ENCODE measurements around the gene RARRES2.
"Not testable (repeated sequence)": the region's sequence is repeated elsewhere in the genome, so short reads cannot be mapped to it uniquely, and the experiment has no call there.

RARRES2 gene

DNA sequence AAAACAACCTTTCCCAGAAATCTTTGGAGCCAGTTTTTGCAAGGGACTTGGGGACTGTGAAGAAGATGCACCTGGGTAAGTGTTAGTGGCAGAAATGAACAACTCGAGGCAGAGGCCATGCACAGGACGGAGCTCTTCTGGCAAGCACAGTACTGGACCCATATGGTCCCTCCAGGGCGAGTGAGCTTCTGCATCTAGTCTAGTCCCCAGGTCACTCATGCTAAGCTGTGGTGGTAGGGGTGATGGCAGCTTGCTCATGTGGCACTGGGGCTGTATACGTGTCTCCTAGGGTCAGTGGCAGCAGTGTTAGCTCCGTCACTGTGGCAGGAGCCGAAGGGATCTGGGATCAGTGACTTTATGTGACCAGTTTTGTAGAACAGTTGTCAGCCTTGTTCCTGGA is 27.6 kb downstream of the RARRES2 start:
- no peak for DNase-seq

DNA sequence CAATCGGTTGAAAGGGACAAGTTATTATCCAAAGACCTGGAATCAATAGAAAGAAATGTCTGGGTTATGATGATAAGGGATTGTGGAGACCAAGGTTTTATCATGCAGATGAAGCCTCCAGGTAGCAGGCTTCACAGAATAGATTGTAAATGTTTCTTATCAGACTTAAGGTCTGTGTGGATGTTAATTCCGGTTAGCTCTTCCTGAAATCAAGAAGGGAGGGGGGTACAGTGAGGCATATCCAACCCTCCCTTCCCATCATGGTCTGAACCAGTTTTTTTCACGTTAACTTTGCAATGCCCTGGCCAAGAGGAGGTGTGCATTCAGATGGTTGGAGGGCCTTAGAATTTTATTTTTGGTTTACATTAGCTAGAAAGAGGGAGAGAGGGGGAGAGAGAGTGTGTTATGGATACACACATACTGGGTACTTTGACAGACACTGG is 28.0 kb downstream of the RARRES2 start:
- DNase-seq: no peak

DNA sequence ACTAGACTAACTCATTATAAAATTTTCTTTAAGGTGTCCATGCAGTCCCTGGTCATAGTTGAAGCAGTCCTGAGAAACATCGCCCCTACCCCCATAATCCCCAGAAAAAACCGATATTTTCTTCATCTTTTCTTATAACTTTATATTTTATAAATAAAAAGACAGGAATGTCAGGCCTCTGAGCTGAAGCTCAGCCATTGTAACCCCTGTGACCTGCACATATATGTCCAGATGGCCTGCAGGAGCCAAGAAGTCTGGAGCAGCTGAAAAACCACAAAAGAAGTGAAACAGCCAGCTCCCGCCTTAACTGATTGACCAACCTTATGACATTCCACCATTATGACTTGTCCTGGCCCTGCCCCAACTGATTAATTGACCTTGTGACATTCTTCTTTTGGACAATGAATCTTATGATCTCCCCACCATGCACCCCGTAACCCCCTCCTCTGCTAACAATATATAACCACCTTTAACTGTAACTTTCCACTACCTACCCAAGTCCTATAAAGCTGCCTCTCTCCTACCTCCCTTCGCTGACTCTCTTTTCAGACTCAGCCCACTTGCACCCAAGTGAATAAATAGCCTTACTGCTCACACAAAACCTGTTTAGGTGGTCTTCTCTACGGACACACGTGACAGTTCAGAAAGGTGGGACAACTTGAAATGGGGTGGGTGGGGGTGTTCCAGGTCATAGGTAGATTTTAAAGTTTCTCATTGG is 28.6 kb downstream of the RARRES2 start:
- not testable (repeated sequence) for DNase-seq

DNA sequence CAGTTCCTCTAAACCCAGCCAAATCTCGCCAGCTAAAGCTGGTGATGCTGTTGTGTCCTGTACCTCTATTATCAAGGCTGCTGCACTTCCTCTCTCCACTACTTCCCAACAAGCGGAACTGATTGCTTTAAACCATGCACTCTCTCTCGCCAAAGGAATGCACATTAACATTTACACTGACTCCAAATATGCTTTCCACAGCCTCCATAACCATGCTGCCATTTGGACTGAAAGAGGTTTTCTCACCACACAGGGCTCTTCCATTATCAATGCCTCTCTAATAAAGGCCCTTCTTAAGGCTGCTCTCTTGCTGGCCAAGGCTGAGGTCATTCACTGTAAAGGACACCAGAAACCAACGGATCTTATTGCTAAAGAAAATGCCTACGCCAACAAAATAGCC is 29.7 kb downstream of the RARRES2 start:
- no peak for DNase-seq

DNA sequence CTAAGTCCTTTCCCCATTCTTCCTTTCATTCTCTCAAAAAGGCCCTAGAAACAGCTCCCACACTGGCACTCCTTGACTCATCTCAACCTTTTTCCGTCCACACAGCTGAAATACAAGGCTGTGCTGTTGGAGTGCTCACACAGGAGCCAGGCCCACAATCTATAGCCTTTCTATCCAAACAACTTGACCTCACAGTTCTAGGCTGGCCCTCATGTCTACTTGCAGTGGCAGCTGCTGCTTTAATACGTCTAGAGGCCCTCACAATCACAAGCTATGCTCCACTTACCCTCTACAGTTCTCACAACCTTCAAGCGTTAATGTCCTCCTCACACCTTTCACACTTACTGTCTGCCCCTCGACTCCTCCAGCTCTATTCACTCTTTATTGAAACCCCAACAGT is 30.3 kb downstream of the RARRES2 start:
- DNase-seq: no peak

DNA sequence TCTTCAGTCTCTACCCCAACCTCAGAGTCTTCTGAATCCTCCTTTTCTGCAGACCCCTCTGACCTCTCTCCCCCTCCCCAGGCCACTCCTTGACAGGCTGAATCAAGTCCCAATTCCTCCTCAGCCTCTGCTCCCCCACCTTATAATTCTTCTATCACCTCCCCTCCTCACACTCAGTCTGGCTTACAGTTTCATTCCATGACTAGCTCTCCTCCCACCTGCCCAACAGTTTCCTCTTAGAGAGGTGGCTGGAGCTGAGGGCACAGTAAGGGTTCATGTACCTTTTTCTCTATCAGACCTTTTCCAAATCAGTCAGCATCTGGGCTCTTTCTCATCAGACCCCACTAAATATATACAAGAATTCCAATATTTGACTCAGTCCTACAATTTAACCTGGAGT is 32.9 kb downstream of the RARRES2 start:
- DNase-seq: no peak

DNA sequence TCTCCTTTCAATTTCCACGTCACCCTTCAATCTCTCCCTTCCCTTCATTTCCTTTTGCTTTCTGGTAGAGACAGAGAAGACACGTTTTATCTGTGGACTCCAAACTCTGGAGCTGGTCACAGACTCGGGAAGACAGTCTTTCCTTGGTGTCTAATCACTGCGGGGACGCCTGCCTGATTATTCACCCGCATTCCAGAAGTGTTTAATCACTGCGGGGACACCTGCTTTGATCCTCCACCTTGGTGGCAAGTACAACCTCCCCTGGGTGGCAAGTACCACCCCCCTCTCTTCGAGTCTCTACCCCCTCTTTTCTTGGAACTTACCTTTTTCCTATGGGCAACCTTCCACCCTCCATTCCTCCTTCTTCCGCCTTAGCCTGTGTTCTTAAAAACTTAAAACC is 33.5 kb downstream of the RARRES2 start:
- no peak for DNase-seq

DNA sequence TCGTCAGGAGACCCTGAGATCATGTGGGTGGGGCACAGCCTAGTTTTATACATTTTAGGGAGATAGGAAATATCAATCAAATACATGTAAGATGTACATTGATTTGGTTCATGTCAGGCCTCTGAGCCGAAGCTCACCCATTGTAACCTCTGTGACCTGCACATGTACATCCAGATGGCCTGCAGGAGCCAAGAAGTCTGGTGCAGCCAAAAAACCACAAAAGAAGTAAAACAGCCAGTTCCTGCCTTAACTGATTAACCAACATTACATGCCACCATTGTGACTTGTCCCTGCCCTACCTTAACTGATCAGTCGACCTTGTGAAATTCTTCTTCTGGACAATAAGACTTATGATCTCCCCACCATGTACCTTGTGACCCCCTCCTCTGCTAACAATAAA is 34.3 kb downstream of the RARRES2 start:
- no peak for DNase-seq

DNA sequence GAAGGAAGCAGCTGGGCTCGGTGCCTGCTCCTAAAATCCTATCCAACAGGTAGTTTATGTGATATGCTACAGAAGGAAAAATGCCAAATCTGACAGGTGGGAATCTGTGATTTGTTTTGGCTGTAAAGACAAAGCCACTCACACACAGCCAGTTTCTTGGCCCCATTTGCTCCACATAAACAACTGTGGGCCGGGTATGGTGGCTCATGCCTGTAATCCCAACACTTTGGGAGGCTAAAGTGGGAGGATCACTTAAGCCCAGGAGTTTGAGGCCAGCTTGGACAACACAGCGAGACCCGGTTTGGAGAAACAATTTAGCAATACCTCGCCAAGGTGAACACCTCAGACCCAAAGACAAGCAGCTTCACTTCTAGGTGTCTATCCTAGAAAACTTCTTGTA is 35.1 kb downstream of the RARRES2 start:
- DNase-seq: not testable (repeated sequence)

DNA sequence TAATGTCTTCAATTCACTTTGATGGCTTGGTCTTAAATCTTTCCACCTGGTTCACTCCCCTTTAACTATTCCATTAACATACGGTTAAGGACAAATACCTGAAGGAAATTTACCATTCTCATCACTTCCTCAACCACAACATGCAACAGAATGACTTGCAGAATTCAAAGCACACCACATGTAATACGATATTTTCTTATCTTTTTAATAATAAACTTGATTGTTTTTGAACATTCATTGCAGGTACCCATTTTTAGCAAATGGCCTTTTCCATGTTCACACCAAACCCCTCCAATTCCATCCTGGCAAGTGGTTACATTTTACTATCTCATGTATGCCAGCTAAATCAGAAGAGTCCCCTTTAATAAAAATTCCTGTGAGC is 35.5 kb downstream of the RARRES2 start:
- not testable (repeated sequence) for DNase-seq

DNA sequence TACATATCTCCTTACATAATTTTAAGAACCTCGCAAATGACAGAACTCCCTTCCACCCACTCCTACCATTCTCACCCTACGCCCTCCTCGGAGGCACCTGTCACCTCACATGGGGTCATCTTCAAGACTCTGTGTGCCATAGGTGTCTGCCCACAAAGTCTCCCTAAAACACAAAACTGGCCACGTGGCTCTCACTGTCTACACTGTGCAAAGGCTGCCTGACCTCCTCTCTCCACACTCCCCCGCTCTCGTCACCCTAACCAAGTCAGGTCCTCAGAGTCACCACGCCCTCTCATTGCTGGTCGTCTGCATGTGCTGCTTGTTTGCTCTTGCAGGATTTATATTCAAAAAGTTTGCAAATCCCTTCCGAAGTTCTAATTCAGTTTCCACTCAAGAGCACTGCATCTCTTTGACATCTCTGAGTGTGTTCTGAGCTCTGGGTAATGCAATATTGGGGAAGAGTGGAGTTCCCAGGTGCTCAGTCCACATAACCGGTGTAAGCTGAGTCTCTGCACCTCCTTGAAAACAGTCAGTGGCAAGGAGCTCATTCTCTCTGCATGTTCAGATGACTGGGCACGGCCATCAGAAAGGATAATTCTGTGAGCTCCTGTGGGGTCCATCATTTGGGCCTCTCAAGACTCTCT is 36.0 kb downstream of the RARRES2 start:
- DNase-seq: not testable (repeated sequence)

DNA sequence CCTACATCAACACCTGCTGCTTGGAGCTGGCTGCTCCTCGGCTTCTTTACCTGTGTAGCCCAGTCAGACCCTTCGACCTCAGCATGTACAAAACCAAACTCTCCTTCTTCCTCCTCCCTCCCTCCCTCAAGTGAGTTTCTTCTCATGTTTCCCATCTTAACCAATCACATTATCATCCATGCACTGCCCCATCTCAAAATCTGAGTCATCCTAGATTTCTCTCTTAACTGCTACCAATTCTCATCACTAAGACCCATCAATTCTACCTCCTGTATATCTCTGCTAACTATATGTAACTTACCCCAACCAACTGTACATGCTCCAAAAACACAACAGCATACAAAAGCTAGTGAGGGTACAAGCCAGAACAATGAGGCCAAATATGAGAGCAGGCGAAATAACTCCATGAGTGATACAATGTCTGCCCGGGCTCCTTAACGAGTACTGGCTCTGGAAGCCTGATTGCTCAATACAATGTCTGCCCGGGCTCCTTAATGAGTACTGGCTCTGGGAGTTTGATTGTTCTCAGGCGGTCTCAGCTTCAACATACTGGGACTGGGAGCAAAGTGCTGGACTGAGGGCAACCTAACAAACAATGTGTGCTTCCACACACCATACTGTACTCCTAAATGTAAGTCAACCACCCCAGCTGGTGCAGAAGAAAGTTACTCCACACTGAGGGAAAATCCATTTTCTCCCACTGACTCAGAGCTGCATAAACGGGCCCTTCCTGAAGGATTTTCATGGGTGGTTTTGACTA is 36.8 kb downstream of the RARRES2 start:
- not testable (repeated sequence) for DNase-seq

DNA sequence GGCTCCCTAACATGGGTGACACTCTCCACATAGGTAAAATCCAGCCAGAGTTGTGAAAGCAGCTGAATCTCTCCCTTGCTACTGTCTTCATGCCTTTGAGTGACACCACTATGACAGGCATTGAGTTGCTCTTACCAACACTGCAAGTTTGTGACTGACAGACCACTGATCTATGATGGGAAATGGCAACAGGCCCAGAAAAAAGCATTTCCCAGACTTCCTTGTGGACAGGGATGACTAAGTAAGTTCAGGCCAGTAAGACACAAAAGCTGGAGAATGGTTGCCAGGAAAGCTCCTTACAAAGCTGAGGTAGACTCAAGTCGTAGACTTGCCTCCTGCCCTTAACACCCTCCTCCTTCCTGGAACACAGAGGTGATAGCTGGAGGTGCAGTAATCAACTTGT is 38.5 kb downstream of the RARRES2 start:
- not testable (repeated sequence) for DNase-seq

DNA sequence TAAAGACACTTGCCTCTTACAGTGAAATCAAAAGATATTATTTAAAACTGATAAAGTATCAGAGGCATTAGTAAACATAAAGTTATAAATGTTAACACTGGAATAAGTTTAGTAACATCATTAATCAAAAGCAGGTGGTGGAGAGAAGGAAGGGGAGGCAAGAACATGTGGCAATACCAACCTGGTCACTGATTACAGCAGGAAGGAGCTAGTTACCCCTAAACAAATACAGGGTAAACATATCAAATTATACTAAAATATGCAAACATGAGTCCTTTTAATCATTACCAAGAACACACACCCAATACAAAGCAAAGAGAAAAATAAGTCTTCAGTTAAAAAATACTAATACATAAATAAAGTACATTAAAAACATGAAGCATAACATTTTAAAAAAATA is 43.5 kb downstream of the RARRES2 start:
- DNase-seq: not testable (repeated sequence)

DNA sequence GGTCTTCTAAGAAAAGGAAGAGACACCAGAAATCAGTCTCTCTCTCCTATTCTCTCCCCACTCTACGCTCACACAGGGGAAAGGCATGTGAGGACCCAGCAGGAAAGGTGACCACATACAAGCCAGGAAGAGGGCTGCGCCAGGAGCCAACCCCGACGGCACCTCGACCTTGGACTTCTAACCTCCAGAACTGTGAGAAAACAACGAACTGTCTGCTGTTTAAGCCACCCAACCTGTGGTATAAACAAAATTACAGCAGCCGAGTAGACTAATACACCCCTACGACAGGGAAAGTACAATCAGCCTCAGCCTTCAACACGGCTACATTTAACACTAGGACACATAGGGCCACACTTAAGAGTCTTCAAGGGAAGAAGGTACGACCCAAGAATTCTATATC is 44.6 kb downstream of the RARRES2 start:
- not testable (repeated sequence) for DNase-seq

DNA sequence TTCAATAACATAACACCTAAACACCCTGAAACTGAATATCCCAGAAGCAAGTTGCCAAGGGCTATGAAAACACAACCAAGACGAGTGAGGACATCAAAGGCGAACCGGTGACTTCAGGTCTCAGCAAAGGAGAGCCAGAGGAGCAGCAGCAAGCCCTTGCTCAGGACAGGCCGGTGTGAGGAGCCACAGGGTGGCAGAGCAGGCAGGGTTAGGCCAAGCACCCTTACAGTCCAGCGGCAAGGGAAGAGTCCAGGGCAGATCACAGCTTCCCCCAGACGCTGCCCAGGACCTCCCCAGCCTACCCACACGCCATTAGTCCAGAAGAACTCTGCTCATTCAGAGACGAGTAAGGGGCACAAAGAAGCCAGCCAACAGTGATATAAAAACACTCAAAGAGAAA is 45.8 kb downstream of the RARRES2 start:
- not testable (repeated sequence) for DNase-seq

DNA sequence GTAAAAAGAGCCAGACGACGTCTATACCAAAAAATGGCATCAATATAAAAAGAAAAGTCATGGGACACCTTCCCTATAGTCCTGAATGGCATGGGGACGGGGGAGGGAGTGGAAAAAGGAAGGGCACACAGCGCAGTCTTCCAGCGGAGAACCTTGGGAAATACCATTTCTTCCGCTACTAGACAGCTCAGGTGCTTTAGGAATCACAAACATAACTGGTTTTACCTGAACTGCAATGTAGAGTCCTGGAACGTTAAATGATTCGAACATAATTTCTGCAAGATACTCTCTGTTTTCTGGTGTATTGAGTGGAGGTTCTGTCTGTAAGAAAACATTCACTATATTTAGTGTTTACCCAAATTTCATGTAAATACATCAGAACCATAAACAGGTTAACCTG is 46.4 kb downstream of the RARRES2 start:
- DNase-seq: not testable (repeated sequence)

DNA sequence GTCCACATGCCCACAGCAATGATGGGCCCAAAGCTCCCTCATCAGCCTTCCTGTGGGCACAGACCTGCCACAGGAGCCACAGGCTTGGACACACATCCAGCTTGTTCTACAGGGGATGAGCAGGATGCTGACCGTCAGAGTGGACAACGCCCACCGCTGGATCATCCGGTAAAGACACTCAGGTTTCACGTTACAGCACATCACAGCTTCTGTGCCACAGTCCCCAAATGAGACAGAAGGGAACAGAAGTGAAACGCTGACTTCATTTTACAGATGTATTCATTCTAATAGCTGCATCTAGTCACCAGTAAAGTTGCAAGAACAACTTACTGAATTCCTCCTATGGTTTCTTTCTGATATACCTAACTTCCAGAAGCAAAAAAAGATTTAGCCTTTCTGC is 51.1 kb downstream of the RARRES2 start:
- DNase-seq: not testable (repeated sequence)

DNA sequence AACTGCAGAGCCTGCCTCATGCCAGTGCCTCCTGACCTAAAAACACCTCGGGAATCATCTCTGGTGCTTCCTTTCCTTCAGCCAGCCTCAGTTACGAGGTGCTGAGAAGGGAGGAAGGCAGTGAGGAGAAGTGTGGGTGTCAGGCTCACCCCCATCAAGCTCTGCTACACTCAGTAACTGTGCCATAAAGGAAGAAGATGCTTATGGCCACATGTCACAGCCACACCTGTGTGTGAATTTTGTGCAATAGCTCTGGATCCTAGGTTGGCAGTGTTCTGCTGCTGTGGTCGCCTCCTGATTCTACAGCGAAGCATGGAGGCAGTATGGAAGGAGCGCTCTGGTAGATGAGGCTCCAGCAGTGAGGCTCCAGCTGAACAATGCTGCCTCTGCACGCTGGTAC is 52.6 kb downstream of the RARRES2 start:
- not testable (repeated sequence) for DNase-seq

All from CD4-positive, alpha-beta T cell treated with Interleukin-15 for 1 hour (primary cell).